SKM-1 (cell line): ENCODE data around the gene IPO7.
"Not testable (repeated sequence)": the region's sequence is repeated elsewhere in the genome, so short reads cannot be mapped to it uniquely, and the experiment has no call there.

Experiments
- DNase-seq: peaks from one replicate; lab custom pipeline; 2025; ENCODE audit not compliant: unreplicated experiment; lab: John Stamatoyannopoulos, UW

IPO7 gene

GRCh38 chr11:9384535-9385326, at the start of gene IPO7:
Gene IPO7 (plus strand): TSS chr11:9384652. CDS start chr11:9384764, 112 bp downstream.
- peak; percentile 60 for DNase-seq

DNA sequence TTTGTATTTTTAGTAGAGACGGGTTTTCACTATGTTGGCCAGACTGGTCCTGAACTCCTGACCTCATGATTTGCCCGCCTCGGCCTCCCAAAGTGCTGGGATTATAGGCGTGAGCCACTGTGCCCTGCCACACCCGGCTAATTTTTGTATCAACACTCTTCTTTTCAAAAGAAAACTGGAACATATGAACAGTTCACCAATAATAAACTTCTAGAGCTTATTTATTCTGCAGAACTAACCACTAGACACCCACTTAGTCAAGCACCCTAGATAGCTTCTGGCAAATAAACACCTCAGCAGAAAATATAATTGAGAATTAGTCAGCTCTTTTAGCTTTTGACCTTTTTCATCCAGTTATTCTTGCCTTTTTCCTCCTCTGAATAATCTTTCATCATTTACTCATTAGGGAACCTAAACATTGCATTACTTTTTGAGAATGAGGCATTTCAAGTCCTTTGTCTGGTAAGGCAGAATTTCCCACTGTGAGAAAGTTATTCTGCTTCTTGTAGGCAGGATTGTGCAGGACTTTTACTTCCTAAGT, 42.7 kb upstream of the IPO7 start:
- DNase-seq, result no peak

DNA sequence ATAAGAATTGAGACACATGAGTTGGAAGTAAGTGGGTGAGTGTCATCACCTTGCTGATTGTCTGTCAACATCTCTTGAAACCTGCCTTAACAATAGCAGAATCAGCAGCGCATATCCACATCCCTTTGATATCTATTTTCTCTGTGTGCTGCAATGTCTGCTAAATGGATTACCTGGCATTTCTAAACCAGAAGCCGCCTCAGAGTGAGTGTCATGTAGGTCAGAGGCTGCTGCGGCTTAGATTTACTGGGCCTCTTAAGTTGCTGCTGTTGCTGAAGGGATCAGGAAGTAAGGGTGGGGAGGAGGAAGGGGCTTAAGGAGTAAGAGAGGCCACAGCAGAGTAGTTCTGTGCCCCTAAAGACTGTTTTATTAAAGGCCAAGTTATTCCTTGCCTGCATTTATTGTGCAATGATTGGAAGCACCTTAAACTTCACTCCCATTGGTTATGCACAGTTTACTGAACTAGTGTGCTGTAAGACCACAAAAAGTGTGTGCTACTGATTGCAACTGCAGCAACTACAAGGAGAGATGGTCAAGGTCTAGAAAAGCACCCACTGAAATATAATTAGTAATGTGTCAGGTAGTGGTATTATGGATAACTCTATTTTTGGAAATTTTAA, 40.3 kb upstream of the IPO7 start:
- no peak for DNase-seq

DNA sequence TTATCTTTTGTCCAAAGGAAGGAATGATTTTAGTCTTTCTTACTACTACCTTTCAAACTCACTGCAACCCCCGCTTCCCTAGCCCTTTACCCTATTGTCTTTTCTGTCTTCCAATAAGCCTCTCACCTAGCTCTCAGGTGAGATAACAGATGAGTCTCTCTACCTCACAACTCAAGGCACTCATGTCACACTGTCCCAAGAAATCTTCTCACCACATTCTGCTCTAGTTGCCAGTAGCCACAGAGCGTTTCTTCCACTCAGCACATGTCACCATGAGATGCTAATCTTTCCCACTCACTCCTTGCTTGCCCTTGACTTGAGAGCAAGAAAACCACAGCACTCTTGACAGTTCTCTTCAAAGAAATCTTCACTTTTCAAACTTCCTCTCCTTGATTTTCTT, 37.4 kb upstream of the IPO7 start:
- no peak for DNase-seq

- not testable (repeated sequence) for DNase-seq
These were observed 36.7 kb upstream of the IPO7 start for GRCh38 chr11:9347779-9348178.

- no peak for DNase-seq
These were observed 33.1 kb upstream of the IPO7 start for GRCh38 chr11:9351321-9351881.

GRCh38 chr11:9357041-9357440, 27.4 kb upstream of the IPO7 start:
- DNase-seq, result no peak

DNA sequence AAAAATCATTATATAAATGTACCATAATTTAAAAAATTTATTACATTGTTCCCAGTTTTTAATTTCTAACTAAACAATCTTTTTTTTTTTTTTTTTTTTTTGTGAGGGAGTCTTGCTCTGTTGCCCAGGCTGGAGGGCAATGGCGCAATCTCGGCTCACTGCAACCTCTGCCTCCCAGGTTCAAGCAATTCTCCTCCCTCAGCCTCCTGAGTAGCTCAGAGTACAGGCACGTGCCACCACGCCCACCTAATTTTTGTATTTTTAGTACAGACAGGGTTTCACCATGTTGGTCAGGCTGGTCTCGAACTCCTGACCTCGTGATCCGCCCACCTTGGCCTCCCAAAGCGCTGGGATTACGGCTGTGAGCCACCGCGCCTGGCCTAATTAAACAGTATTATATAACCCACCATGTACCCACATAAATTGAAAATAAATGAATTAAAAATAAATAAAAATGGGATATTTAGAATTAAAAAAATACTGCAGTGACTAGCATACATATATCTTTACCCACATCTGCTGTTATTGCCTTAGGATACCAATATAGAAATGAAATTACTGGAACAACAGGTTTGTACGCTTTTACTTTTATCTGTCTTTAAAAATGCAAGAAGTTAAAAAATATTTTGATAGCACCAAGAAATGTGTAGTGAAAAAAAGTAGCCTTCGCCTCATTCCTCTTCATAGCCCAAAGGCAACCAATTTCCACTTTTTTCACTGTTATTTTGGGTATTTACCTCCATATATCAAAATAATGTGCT, 23.4 kb upstream of the IPO7 start:
- not testable (repeated sequence) for DNase-seq

DNA sequence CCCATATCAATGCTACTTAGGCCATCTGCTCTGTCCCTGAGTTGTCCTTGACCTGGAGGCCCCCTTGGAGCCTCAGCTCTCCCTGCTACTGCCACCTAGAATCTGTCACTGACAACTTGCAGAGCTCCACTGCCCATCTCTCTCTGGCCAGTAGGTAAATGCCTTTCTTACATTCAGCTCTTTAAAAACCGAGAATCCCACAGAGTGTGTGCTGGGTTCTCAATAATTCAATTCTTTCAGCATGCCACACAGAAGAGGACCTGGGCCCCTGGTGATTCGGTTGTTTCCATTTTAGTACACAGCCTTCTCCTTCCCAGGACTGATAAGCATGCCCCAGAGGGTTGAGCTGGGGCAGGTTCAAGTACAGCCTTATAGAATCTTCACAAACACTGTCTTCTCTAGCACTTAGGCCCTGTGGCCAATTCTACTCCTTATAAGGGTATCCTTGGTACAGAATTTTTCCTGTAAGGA, 22.0 kb upstream of the IPO7 start:
- DNase-seq, result no peak

- peak; percentile 85 for DNase-seq
These were observed 20.2 kb upstream of the IPO7 start for GRCh38 chr11:9363954-9364912.

DNA sequence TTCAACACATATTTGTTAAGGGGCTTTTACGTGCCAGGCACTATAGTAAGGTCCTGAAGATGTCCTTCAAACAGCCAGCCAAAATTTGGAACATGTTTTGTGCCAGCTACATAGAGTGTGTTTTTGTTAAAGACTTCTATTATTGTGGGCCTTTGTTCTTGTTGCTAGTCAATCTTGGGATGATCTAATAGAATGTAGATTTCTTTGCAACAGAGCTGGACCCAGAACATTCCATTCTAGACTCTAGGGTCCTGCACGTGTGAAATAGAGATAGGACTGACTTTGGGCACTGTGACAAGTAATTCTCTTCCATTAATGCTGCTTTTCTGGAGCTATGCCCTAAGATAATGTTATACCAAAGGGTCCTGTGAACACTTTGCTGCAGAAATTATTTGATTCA, 16.9 kb upstream of the IPO7 start:
- no peak for DNase-seq

DNA sequence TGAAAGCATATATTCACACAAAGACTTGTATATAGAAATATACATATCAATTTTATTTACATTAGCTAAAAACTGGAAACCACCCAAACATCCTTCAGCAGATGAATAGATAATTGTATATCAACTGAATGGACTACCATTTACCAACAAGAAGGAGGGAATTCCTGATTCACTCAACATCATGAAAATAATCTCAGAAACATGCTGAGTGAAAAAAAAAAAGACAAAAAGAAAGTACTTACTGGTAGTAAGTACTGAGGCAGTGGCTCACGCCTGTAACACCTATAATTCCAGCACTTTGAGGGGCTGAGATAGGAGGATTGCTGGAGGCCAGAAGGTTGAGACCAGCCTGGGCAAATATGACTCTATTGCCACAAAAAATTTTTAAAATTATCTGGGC, 7.4 kb upstream of the IPO7 start:
- no peak for DNase-seq

DNA sequence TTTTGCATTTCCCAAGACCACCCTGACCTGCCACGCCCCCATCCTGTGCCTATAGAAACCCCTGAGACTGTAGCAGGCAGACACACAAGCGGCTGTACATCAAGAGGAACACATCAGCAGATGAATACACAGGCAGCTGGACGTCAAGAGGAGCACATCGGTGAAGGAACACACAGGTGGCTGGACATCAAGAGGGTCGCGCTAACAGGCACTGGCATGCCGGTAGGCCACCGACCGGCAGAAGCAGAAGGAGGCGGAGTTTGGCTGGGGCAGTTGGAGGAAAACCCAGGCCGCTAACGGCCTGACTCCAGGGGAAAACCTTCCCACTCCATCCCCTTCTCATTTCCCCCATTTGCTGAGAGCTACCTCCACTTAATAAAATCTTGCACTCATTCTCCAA, 5.4 kb upstream of the IPO7 start:
- DNase-seq, result no peak

GRCh38 chr11:9380773-9381172, 3.7 kb upstream of the IPO7 start:
- DNase-seq, result no peak

GRCh38 chr11:9385327-9385899, 961 bp downstream of the IPO7 start:
- DNase-seq, result peak; percentile 51

GRCh38 chr11:9386086-9386485, 1.6 kb downstream of the IPO7 start:
- no peak for DNase-seq

GRCh38 chr11:9386901-9387300, 2.4 kb downstream of the IPO7 start:
- DNase-seq, result no peak

DNA sequence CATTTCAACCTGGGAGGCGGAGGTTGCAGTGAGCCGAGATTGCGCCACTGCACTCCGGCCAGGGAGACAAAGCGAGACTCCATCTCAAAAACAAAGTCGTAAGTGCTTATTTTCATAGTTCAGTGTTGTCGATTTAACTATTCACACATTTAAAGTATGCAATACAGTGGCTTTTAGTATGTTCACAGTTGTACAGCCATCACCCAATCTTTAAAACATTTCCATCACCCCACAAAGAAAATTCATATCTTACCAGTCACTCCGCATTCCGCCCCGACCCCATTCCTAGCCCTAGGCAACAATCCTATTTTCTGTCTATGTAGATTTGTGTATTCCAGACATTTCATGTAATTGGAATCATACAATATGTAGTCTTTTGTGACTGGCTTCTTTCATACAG, 11.9 kb downstream of the IPO7 start:
- DNase-seq, result no peak

- DNase-seq, result no peak
These were observed 12.3 kb downstream of the IPO7 start for GRCh38 chr11:9396752-9397151.
